Esophagus squamous epithelium (tissue), 5 donors: ENCODE measurements around the gene TF. TPM values are rescaled to one million over a fixed set of nuclear protein-coding genes. Genes with fewer than 3 reads are reported as not detected.
A peak's percentile ranks its signal among the peaks of the same experiment; 100 is the strongest.

ENCODE experiments used
- DNase-seq: peaks from one replicate; lab custom pipeline; 2025; lab: John Stamatoyannopoulos, UW
- H3K27ac ChIP-seq, 4 donors: fragments of 200-600 bp; sonication (generic); one replicate each; pipeline ENCODE4 v1.5.1; 2016 to 2019; ENCODE audit warnings: mild to moderate bottlenecking in 1 of 4
- H3K27me3 ChIP-seq, 4 donors: fragments of 200-600 bp; sonication (generic); 1 replicate in 3 of 4; 2 replicates in 1 of 4; pipeline versions ENCODE4 v1.5.1 to v1.6.0; 2017 to 2021; ENCODE audit warnings: antibody characterized with exemption in 1 of 4
- H3K36me3 ChIP-seq, 3 donors: fragments of 200-600 bp; sonication (generic); one replicate each; pipeline ENCODE4 v1.5.1; 2016 to 2019
- H3K4me1 ChIP-seq, 3 donors: fragments of 200-600 bp; sonication (generic); one replicate each; pipeline ENCODE4 v1.5.1; 2017 to 2019
- H3K4me3 ChIP-seq, 4 donors: fragments of 200-600 bp; sonication (generic); 1 replicate in 3 of 4; 2 replicates in 1 of 4; pipeline ENCODE4 v1.5.1; 2016 to 2019; ENCODE audit warnings: mild to moderate bottlenecking in 2 of 4, moderate library complexity in 1 of 4
- H3K9me3 ChIP-seq, 3 donors: fragments of 200-600 bp; sonication (generic); one replicate each; pipeline ENCODE4 v1.5.1; 2016 to 2019
- CTCF ChIP-seq, 6 experiments: fragments of 450-650 bp in 4 of 6; fragments of 200-600 bp in 2 of 6; sonication (generic) in 2 of 6; IDR thresholded peaks; one replicate each; pipeline ENCODE4 v1.5.1; 2016 to 2019; ENCODE audit warnings: antibody characterized with exemption in 6 of 6, mild to moderate bottlenecking in 4 of 6, moderate library complexity in 4 of 6
- POLR2A ChIP-seq, 4 donors: fragments of 450-650 bp; IDR thresholded peaks; one replicate each; pipeline ENCODE4 v1.6.1; 2017; ENCODE audit warnings: antibody characterized with exemption in 4 of 4, mild to moderate bottlenecking in 4 of 4, moderate library complexity in 3 of 4
- WGBS, 2 donors: methylation state at CpG; one replicate each; pipeline ENCODE4 v1.1.5; 2018; 5-methylcytosine and 5-hydroxymethylcytosine counted together
- intact Hi-C: fragments of 100-400 bp; cut with DNase I; formaldehyde crosslinking; loops from one replicate; pipeline ENCODE4 v1.15.0; 2022
- total RNA-seq, 4 donors: library from RNA; depleted of rRNA; stranded (reverse); fragments of >200 nt; gene quantifications; one replicate each; pipeline ENCODE4 v1.1.0, GENCODE V29; 2016
- donor health status: DM: yes; HTN: yes; CAD: no.

TF gene
- total RNA-seq, 4 donors from 2014 or later: 0.53 to 17.9 (median 9.4) TPM

GRCh38 chr3:133821767-133822638 lies 75.8 kb downstream of the TF start:
- Histone ChIP-seq H3K9me3 (no peaks in the 10 kb centered on the region), H3K4me3 (no peak overlapping the region), H3K36me3 (peaks cover 9 to 84% (median 18%) of the 10 kb centered on the region in 3 donors), H3K4me1 (peaks cover 0 to 35% (median 19%) of the 10 kb centered on the region in 3 donors), H3K27ac (peak overlapping the region in 1 of 4 donors; percentile 19), H3K27me3 (no peaks in the 10 kb centered on the region)
- no peak for DNase-seq
- TF ChIP-seq CTCF (IDR thresholded peaks at IDR 0.05): peak in 3 of 6 experiments; percentile 16 to 67 (median 50)
- TF ChIP-seq POLR2A (IDR thresholded peaks at IDR 0.05): no peak
- intact Hi-C loops: loop anchor here (5.0 to 10.0 kb wide), 2 partner anchors 105 to 157 kb away; partner anchors contain the start of gene TOPBP1
- 54 to 78% methylated on average over 6 of the region's 8 CpGs for WGBS, 2 donors

GRCh38 chr3:133824961-133825485 lies 78.8 kb downstream of the TF start:
- WGBS, 2 donors: 76 to 85% methylated on average over 8 of the region's 8 CpGs
- no peaks in the 10 kb centered on the region for H3K27me3 ChIP-seq
- no peak for TF ChIP-seq POLR2A (IDR thresholded peaks at IDR 0.05)
- TF ChIP-seq CTCF (IDR thresholded peaks at IDR 0.05): no peak
- H3K9me3 ChIP-seq: no peaks in the 10 kb centered on the region
- H3K4me1 ChIP-seq: peaks cover 0 to 19% (median 10%) of the 10 kb centered on the region in 3 donors
- no peak overlapping the region for H3K4me3 ChIP-seq
- H3K27ac ChIP-seq: no peak overlapping the region
- DNase-seq: no peak
- H3K36me3 ChIP-seq: peaks cover 3 to 62% (median 18%) of the 10 kb centered on the region in 3 donors
- intact Hi-C loops: loop anchor here (5.0 to 10.0 kb wide), 2 partner anchors 102 to 160 kb away; partner anchors contain the start of gene TOPBP1

- Histone ChIP-seq H3K36me3 (peaks cover 3 to 51% (median 10%) of the 10 kb centered on the region in 3 donors), H3K4me1 (peaks cover 0 to 8% (median 6%) of the 10 kb centered on the region in 3 donors), H3K4me3 (no peak overlapping the region), H3K9me3 (no peaks in the 10 kb centered on the region), H3K27me3 (no peaks in the 10 kb centered on the region), H3K27ac (no peak overlapping the region)
- WGBS, 2 donors: 77 to 88% methylated on average over 8 to 12 of the region's 12 CpGs
- DNase-seq: no peak
- TF ChIP-seq POLR2A (IDR thresholded peaks at IDR 0.05) (no peak), CTCF (IDR thresholded peaks at IDR 0.05) (no peak)
- intact Hi-C loops: loop anchor here (10.0 kb wide), 1 partner anchor 161 kb away; the partner anchor contains the start of gene TOPBP1
Measured at GRCh38 chr3:133825969-133826727, 80.0 kb downstream of the TF start.

GRCh38 chr3:133827136-133827535 lies 80.9 kb downstream of the TF start:
- no peaks in the 10 kb centered on the region for H3K9me3 ChIP-seq
- TF ChIP-seq POLR2A (IDR thresholded peaks at IDR 0.05) (no peak), CTCF (IDR thresholded peaks at IDR 0.05) (no peak)
- no peak overlapping the region for H3K27ac ChIP-seq
- intact Hi-C loops: loop anchor here (10.0 kb wide), 1 partner anchor 162 kb away; the partner anchor contains the start of gene TOPBP1
- peaks cover 3 to 41% (median 10%) of the 10 kb centered on the region in 3 donors for H3K36me3 ChIP-seq
- 83% methylated on average over 1 of the region's 1 CpG; no CpG with 5 or more reads in 1 of the 2 donors for WGBS, 2 donors
- no peaks in the 10 kb centered on the region for H3K4me1 ChIP-seq
- no peak overlapping the region for H3K4me3 ChIP-seq
- no peaks in the 10 kb centered on the region for H3K27me3 ChIP-seq
- DNase-seq: no peak
